Measurements from ENCODE around the gene TLR6.
A peak's percentile ranks its signal among the peaks of the same experiment; 100 is the strongest.

TLR6 gene

GRCh38 chr4:38867478-38868058 lies 11.0 kb upstream of the TLR6 start, which contains the start of gene FAM114A1:
TSS of gene FAM114A1 (plus strand) at chr4:38867806. CDS start at chr4:38878079, 10,273 bp downstream.
- peak; percentile 88 for DNase-seq (ENCODE audit: low read depth)

GRCh38 chr4:38866973-38867477 lies 10.4 kb upstream of the TLR6 start:
- DNase-seq (ENCODE audit: low read depth) = no peak

GRCh38 chr4:38865445-38865844 lies 8.8 kb upstream of the TLR6 start:
- DNase-seq (ENCODE audit: low read depth) = no peak

GRCh38 chr4:38861791-38862190 lies 5.2 kb upstream of the TLR6 start:
- no peak for DNase-seq (ENCODE audit: low read depth)

- DNase-seq (ENCODE audit: low read depth) = no peak
Measured at GRCh38 chr4:38860788-38861424, 4.3 kb upstream of the TLR6 start.

- no peak for DNase-seq (ENCODE audit: low read depth)
Measured at GRCh38 chr4:38859501-38859900, 2.9 kb upstream of the TLR6 start.

- no peak for DNase-seq (ENCODE audit: low read depth)
Measured at GRCh38 chr4:38858097-38858420, 1.4 kb upstream of the TLR6 start.

- DNase-seq (ENCODE audit: low read depth) = peak; percentile 74
Measured at GRCh38 chr4:38857354-38858096, 908 bp upstream of the TLR6 start.

- no peak for DNase-seq (ENCODE audit: low read depth)
Measured at GRCh38 chr4:38856046-38856445, 571 bp downstream of the TLR6 start.

GRCh38 chr4:38855466-38855865 lies 1.2 kb downstream of the TLR6 start:
- no peak for DNase-seq (ENCODE audit: low read depth)

GRCh38 chr4:38846015-38846414 lies 10.6 kb downstream of the TLR6 start:
- DNase-seq (ENCODE audit: low read depth) = peak; percentile 23

GRCh38 chr4:38842994-38843393 lies 13.6 kb downstream of the TLR6 start:
- DNase-seq (ENCODE audit: low read depth) = no peak

GRCh38 chr4:38837849-38838248 lies 18.8 kb downstream of the TLR6 start:
- DNase-seq (ENCODE audit: low read depth) = no peak

- DNase-seq (ENCODE audit: low read depth) = no peak
Measured at GRCh38 chr4:38837334-38837733, 19.3 kb downstream of the TLR6 start.

- no peak for DNase-seq (ENCODE audit: low read depth)
Measured at GRCh38 chr4:38834570-38834969, 22.0 kb downstream of the TLR6 start.

- no peak for DNase-seq (ENCODE audit: low read depth)
Measured at GRCh38 chr4:38832624-38833528, 23.7 kb downstream of the TLR6 start.

GRCh38 chr4:38832206-38832605 lies 24.4 kb downstream of the TLR6 start:
- DNase-seq (ENCODE audit: low read depth) = no peak

- DNase-seq (ENCODE audit: low read depth) = peak; percentile 29
Measured at GRCh38 chr4:38831653-38832052, 25.0 kb downstream of the TLR6 start.

GRCh38 chr4:38829237-38829636 lies 27.4 kb downstream of the TLR6 start:
- DNase-seq (ENCODE audit: low read depth) = no peak

GRCh38 chr4:38823766-38824165 lies 32.9 kb downstream of the TLR6 start:
- no peak for DNase-seq (ENCODE audit: low read depth)

GRCh38 chr4:38822748-38823303 lies 33.8 kb downstream of the TLR6 start:
- DNase-seq (ENCODE audit: low read depth) = no peak

- DNase-seq (ENCODE audit: low read depth) = no peak
Measured at GRCh38 chr4:38821739-38822138, 34.9 kb downstream of the TLR6 start.

All from fibroblast of gingiva (primary cell).